A549 (cell line): ENCODE data around the gene RHOT2.

Experiments
- CEBPB ChIP-seq, 2 experiments: fragments of >200 bp in 1 of 2; sonication (Bioruptor Twin) in 1 of 2; formaldehyde crosslinking in 1 of 2; IDR thresholded peaks; 2 replicates each; pipeline ENCODE4 v1.6.1; 2012 to 2016
- EP300 ChIP-seq, 2 experiments: fragments of >200 bp; sonication (Bioruptor Twin); formaldehyde crosslinking; IDR thresholded peaks; 2 replicates in 1 of 2; 3 replicates in 1 of 2; pipeline ENCODE4 v1.6.1; 2016 to 2017
- FOSB ChIP-seq: fragments of 250-450 bp; sonication (Bioruptor Pico); IDR thresholded peaks from 2 replicates; pipeline ENCODE4 v1.5.0; 2020; ENCODE audit warnings: mild to moderate bottlenecking, moderate library complexity
- GATA3 ChIP-seq: IDR thresholded peaks from 2 replicates; pipeline ENCODE4 v1.6.1; 2012; ENCODE audit warnings: borderline replicate concordance
- KDM5A ChIP-seq: fragments of 200-600 bp; sonication (generic); IDR thresholded peaks from 2 replicates; pipeline ENCODE4 v1.6.1; 2016; ENCODE audit warnings: antibody characterized with exemption, mild to moderate bottlenecking
- MAZ ChIP-seq: fragments of 150-350 bp; IDR thresholded peaks from 2 replicates; pipeline ENCODE4 v1.6.1; 2014; ENCODE audit warnings: antibody characterized with exemption, low read depth, low read length, borderline replicate concordance
- POLR2A ChIP-seq: IDR thresholded peaks from 2 replicates; pipeline ENCODE4 v1.6.1; 2012; ENCODE audit warnings: mild to moderate bottlenecking, low read length
- POLR2AphosphoS2 ChIP-seq: conservative IDR thresholded peaks from 2 replicates; pipeline ENCODE4 v1.6.1; 2012; ENCODE audit warnings: low read length, improper control_type of control experiment, inconsistent platforms
- SMC3 ChIP-seq: fragments of >200 bp; sonication (Bioruptor Twin); formaldehyde crosslinking; IDR thresholded peaks from 3 replicates; pipeline ENCODE4 v1.6.1; 2018; ENCODE audit warnings: inconsistent platforms
- TF ChIP-seq, protein P1 (sequence below): fragments of >200 bp; sonication (Bioruptor Twin); formaldehyde crosslinking; IDR thresholded peaks from 3 replicates; pipeline ENCODE4 v1.5.1; 2016
- TF ChIP-seq, protein P2 (sequence below): fragments of 200-600 bp; sonication (generic); IDR thresholded peaks from 2 replicates; pipeline ENCODE4 v1.6.1; 2016; ENCODE audit warnings: antibody characterized with exemption, mild to moderate bottlenecking, moderate library complexity
- TF ChIP-seq, protein P3 (sequence below): IDR thresholded peaks from 2 replicates; pipeline ENCODE4 v1.6.1; 2012

DNA sequence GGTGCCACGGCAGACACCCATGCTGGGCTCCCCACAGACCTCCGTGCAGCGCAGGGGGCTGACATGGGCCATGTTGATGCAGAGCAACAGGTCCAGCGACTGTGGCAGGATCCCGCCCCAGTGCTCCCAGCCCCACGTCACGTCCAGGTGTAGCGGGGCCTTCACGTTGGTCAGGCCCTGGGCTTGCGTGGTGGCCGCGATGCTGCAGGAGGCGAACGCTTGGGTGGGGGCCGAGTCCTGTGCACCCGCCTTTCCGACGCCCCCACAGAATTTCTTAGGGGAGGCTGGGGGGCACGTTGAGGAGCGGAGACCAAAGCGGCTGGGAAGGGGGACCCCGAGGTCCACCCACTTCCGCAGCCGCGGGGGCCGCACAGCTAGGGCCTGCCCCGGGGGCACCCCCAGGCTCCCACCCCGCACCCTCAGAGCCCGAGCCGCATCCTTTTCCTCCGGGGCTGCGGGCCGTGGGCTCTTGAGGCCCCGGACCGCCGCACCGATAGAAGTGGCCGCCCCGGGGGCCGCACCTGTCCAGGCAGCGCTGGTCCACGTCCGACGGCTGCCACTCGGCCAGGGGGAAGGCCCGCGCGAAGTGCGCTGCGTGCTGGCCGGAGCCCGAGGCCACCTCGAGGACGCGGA, 32.2 kb upstream of the RHOT2 start:
- TF ChIP-seq, protein P1, sequence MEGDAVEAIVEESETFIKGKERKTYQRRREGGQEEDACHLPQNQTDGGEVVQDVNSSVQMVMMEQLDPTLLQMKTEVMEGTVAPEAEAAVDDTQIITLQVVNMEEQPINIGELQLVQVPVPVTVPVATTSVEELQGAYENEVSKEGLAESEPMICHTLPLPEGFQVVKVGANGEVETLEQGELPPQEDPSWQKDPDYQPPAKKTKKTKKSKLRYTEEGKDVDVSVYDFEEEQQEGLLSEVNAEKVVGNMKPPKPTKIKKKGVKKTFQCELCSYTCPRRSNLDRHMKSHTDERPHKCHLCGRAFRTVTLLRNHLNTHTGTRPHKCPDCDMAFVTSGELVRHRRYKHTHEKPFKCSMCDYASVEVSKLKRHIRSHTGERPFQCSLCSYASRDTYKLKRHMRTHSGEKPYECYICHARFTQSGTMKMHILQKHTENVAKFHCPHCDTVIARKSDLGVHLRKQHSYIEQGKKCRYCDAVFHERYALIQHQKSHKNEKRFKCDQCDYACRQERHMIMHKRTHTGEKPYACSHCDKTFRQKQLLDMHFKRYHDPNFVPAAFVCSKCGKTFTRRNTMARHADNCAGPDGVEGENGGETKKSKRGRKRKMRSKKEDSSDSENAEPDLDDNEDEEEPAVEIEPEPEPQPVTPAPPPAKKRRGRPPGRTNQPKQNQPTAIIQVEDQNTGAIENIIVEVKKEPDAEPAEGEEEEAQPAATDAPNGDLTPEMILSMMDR, result no peak
- TF ChIP-seq KDM5A (no peak), FOSB (CRISPR knock-in tag) (no peak), POLR2AphosphoS2 (no peak), GATA3 (no peak), POLR2A (no peak), SMC3 (no peak), MAZ (no peak), CEBPB (IDR thresholded peaks at IDR 0.05) (no peak), EP300 (IDR thresholded peaks at IDR 0.05) (no peak)
- TF ChIP-seq, protein P2, sequence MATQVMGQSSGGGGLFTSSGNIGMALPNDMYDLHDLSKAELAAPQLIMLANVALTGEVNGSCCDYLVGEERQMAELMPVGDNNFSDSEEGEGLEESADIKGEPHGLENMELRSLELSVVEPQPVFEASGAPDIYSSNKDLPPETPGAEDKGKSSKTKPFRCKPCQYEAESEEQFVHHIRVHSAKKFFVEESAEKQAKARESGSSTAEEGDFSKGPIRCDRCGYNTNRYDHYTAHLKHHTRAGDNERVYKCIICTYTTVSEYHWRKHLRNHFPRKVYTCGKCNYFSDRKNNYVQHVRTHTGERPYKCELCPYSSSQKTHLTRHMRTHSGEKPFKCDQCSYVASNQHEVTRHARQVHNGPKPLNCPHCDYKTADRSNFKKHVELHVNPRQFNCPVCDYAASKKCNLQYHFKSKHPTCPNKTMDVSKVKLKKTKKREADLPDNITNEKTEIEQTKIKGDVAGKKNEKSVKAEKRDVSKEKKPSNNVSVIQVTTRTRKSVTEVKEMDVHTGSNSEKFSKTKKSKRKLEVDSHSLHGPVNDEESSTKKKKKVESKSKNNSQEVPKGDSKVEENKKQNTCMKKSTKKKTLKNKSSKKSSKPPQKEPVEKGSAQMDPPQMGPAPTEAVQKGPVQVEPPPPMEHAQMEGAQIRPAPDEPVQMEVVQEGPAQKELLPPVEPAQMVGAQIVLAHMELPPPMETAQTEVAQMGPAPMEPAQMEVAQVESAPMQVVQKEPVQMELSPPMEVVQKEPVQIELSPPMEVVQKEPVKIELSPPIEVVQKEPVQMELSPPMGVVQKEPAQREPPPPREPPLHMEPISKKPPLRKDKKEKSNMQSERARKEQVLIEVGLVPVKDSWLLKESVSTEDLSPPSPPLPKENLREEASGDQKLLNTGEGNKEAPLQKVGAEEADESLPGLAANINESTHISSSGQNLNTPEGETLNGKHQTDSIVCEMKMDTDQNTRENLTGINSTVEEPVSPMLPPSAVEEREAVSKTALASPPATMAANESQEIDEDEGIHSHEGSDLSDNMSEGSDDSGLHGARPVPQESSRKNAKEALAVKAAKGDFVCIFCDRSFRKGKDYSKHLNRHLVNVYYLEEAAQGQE, result no peak
- TF ChIP-seq, protein P3, sequence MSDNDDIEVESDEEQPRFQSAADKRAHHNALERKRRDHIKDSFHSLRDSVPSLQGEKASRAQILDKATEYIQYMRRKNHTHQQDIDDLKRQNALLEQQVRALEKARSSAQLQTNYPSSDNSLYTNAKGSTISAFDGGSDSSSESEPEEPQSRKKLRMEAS, result no peak
